DOHH2 (cell line): ENCODE data around the gene GRK4.
"Not testable (repeated sequence)": the region's sequence is repeated elsewhere in the genome, so short reads cannot be mapped to it uniquely, and the experiment has no call there.

Experiments used
- H3F3A ChIP-seq: fragments of 200-600 bp; sonication (generic), shearing (Covaris generic); 2 replicates; pipeline ENCODE4 v1.6.0; 2016; ENCODE audit warnings: antibody characterized with exemption, mild to moderate bottlenecking; ENCODE audit not compliant: control insufficient read depth, insufficient read depth
- H3K27ac ChIP-seq: fragments of 200-600 bp; sonication (generic); 2 replicates; pipeline ENCODE4 v1.5.1; 2014; ENCODE audit warnings: low read depth, mild to moderate bottlenecking, low read length, moderate library complexity
- H3K27me3 ChIP-seq: fragments of 200-600 bp; sonication (generic); 2 replicates; pipeline ENCODE4 v1.6.1; 2014; ENCODE audit warnings: mild to moderate bottlenecking, low read length, mixed read lengths; ENCODE audit not compliant: control insufficient read depth
- H3K36me3 ChIP-seq: fragments of 200-600 bp; sonication (generic); 2 replicates; pipeline ENCODE4 v1.6.1; 2014; ENCODE audit warnings: mild to moderate bottlenecking, low read length, moderate library complexity, mixed read lengths; ENCODE audit not compliant: control insufficient read depth
- H3K4me1 ChIP-seq: fragments of 200-600 bp; sonication (generic); 2 replicates; pipeline ENCODE4 v1.6.1; 2014; ENCODE audit warnings: mild to moderate bottlenecking, low read length, mixed read lengths; ENCODE audit not compliant: control insufficient read depth
- H3K4me2 ChIP-seq: fragments of 200-600 bp; sonication (generic); 2 replicates; pipeline ENCODE4 v1.6.0; 2014; ENCODE audit warnings: mild to moderate bottlenecking, low read length, moderate library complexity
- H3K4me3 ChIP-seq: fragments of 200-600 bp; sonication (generic); 2 replicates; pipeline ENCODE4 v1.5.1; 2014; ENCODE audit warnings: mild to moderate bottlenecking, low read length, mixed read lengths
- H3K79me2 ChIP-seq: fragments of 200-600 bp; sonication (generic); 2 replicates; pipeline ENCODE4 v1.6.1; 2014; ENCODE audit warnings: mild to moderate bottlenecking, low read length, mixed read lengths; ENCODE audit not compliant: control insufficient read depth
- H3K9me2 ChIP-seq: fragments of 200-600 bp; sonication (generic); replicated peaks from 2 replicates; pipeline ENCODE4 v1.6.1; 2014; ENCODE audit warnings: mild to moderate bottlenecking, low read length, mixed read lengths; ENCODE audit not compliant: control insufficient read depth
- H3K9me3 ChIP-seq: fragments of 200-600 bp; sonication (generic); 2 replicates; pipeline ENCODE4 v1.6.1; 2014; ENCODE audit warnings: antibody characterized with exemption, low read length, mixed read lengths; ENCODE audit not compliant: control insufficient read depth, insufficient read depth
- H4K20me1 ChIP-seq: fragments of 200-600 bp; sonication (generic); 2 replicates; pipeline ENCODE4 v1.6.0; 2014; ENCODE audit warnings: low read depth, mild to moderate bottlenecking, antibody characterized with exemption, low read length, moderate library complexity; ENCODE audit not compliant: control insufficient read depth, insufficient read depth
- EZH2phosphoT487 ChIP-seq: fragments of 200-600 bp; sonication (generic); IDR thresholded peaks from 2 replicates; pipeline ENCODE4 v1.6.1; 2017; ENCODE audit warnings: borderline replicate concordance, mild to moderate bottlenecking, antibody characterized with exemption, low read length, moderate library complexity, mixed read lengths
- TF ChIP-seq, protein P1 (sequence below): fragments of 200-600 bp; sonication (generic); IDR thresholded peaks from one replicate; pipeline ENCODE4 v1.5.1; 2014; ENCODE audit warnings: antibody characterized with exemption, mild to moderate bottlenecking, low read depth, low read length; ENCODE audit not compliant: poor library complexity, severe bottlenecking

Gene GRK4

DNA sequence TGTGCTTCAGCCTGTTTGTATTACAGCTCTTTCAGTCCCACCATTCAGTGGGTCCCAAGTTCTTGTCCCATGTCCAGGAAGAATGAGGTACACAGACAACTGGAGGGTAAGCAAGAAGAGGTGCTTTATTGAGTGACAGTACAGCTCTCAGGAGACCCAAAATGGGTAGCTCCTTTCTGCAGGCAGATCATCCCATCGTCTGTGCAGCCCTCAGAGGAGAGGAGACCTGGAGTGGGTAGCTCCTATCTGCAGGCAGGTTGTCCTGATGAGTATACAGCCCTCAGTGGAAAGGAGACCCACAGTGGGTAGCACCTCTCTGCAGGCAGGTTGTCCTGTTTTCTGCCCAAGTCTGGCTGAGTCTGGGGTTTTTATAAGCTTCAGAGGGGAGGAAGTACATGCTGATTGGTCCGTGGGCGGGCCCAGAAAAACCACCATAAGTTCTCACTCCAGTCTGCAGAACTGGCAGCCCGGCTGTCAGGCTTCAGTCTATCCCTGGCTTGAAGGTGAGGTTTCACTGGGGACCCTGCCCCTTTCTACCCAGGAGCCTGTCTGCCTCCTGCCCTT, 18.0 kb downstream of the GRK4 start:
- Histone ChIP-seq H3K79me2 (no peaks in the 10 kb centered on the region), H3K9me3 (peaks cover 23% of the 10 kb centered on the region), H3K4me3 (no peak overlapping the region), H3K4me1 (no peaks in the 10 kb centered on the region), H3K36me3 (no peaks in the 10 kb centered on the region), H3K9me2 (no peaks in the 10 kb centered on the region), H3F3A (no peaks in the 10 kb centered on the region), H3K27me3 (peaks cover 6% of the 10 kb centered on the region; the same call in 1 of the 2 replicates), H4K20me1 (no peaks in the 10 kb centered on the region), H3K27ac (no peak overlapping the region), H3K4me2 (no peak overlapping the region)
- TF ChIP-seq EZH2phosphoT487, result no peak
- TF ChIP-seq, protein P1, sequence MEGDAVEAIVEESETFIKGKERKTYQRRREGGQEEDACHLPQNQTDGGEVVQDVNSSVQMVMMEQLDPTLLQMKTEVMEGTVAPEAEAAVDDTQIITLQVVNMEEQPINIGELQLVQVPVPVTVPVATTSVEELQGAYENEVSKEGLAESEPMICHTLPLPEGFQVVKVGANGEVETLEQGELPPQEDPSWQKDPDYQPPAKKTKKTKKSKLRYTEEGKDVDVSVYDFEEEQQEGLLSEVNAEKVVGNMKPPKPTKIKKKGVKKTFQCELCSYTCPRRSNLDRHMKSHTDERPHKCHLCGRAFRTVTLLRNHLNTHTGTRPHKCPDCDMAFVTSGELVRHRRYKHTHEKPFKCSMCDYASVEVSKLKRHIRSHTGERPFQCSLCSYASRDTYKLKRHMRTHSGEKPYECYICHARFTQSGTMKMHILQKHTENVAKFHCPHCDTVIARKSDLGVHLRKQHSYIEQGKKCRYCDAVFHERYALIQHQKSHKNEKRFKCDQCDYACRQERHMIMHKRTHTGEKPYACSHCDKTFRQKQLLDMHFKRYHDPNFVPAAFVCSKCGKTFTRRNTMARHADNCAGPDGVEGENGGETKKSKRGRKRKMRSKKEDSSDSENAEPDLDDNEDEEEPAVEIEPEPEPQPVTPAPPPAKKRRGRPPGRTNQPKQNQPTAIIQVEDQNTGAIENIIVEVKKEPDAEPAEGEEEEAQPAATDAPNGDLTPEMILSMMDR, result no peak

DNA sequence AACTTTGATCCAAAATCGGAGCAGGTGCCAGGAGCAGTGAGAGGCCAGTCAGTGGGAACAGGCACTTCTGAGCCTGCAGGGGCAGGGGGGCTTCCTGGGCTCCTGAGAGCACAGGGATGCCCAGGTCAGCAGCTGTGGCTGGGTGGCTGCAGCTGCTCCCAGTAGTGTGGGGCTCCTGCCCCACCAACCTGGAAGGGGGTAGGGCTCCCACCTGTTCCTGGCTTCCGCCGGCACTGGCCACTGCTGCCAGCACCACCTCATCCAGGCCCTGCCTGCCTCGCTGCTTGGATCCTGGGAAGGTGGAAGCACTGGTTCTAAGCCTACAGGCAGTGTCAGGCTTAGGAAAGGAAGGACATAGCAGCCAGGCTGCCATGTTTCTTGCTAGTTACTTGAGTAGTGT, 18.6 kb downstream of the GRK4 start:
- Histone ChIP-seq H3K9me2 (no peaks in the 10 kb centered on the region), H3K79me2 (no peaks in the 10 kb centered on the region), H3F3A (no peaks in the 10 kb centered on the region), H3K9me3 (peaks cover 23% of the 10 kb centered on the region), H3K4me1 (no peaks in the 10 kb centered on the region), H3K27me3 (peaks cover 6% of the 10 kb centered on the region; the same call in 1 of the 2 replicates), H4K20me1 (no peaks in the 10 kb centered on the region), H3K4me3 (no peak overlapping the region), H3K27ac (no peak overlapping the region), H3K4me2 (no peak overlapping the region), H3K36me3 (no peaks in the 10 kb centered on the region)
- TF ChIP-seq, protein P1, result no peak
- TF ChIP-seq EZH2phosphoT487, result no peak

DNA sequence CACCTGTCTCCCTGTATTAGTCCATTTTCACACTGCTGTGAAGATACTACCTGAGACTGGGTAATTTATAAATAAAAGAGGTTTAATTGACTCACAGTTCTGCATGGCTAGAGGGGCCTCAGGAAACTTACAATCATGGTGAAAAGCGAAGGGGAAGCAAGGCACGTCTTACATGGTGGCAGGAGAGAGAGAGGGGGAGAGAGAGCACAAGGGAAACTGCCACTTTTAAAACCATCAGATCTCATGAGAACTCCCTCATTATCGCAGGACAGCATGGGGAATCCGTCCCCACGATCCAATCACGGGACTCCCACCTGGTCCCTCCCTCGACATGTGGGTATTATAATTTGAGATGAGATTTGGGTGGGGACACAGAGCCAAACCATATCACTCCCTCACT, 20.3 kb downstream of the GRK4 start:
- H3F3A ChIP-seq, H3K27ac ChIP-seq, H3K79me2 ChIP-seq, H3K4me2 ChIP-seq, H3K4me1 ChIP-seq, H4K20me1 ChIP-seq, H3K36me3 ChIP-seq, H3K9me2 ChIP-seq, H3K27me3 ChIP-seq, H3K4me3 ChIP-seq: not testable (repeated sequence)
- peaks cover 23% of the 10 kb centered on the region for H3K9me3 ChIP-seq

DNA sequence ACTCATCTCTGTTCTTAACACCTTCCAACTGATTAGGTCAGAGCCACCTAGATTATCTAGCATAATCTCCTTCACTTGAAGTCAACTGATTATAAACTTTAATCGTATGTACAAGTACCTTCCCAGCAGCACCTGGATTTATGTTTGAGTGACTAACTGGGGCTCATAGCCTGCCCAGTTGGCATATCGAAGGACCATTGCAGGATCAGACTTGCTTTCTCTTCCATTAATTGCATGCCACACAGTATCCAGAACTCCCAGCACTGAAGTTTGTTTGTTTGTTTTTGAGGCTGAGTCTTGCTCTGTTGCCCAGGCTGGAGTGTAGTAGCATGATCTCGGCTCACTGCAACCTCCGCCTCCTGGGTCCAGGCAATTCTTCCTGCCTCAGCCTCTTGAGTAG, 27.9 kb downstream of the GRK4 start:
- Histone ChIP-seq H3F3A (no peaks in the 10 kb centered on the region), H3K27ac (no peak overlapping the region), H3K36me3 (no peaks in the 10 kb centered on the region), H3K4me1 (no peaks in the 10 kb centered on the region), H3K27me3 (no peaks in the 10 kb centered on the region), H3K4me3 (no peak overlapping the region), H3K9me3 (no peaks in the 10 kb centered on the region), H3K79me2 (no peaks in the 10 kb centered on the region), H3K9me2 (no peaks in the 10 kb centered on the region), H3K4me2 (no peak overlapping the region), H4K20me1 (no peaks in the 10 kb centered on the region)
- TF ChIP-seq EZH2phosphoT487, result no peak
- TF ChIP-seq, protein P1, result no peak
